NCI-H446 treated with DMSO at 0.1 percent for 48 hours (cell line): ENCODE results near the gene PLD2.

Experiments
- DNase-seq: peaks from one replicate; lab custom pipeline; 2025; lab: John Stamatoyannopoulos, UW

PLD2 gene

GRCh38 chr17:4806777-4807604, at the start of gene PLD2:
Gene PLD2 (plus strand): TSS chr17:4807152. CDS start chr17:4807773, 621 bp downstream.
- DNase-seq = peak; percentile 63

- no peak for DNase-seq
Measured at GRCh38 chr17:4759776-4760236, 47.1 kb upstream of the PLD2 start.

- DNase-seq = no peak
Measured at GRCh38 chr17:4764595-4764994, 42.4 kb upstream of the PLD2 start.

- no peak for DNase-seq
Measured at GRCh38 chr17:4766201-4766600, 40.8 kb upstream of the PLD2 start.

DNA sequence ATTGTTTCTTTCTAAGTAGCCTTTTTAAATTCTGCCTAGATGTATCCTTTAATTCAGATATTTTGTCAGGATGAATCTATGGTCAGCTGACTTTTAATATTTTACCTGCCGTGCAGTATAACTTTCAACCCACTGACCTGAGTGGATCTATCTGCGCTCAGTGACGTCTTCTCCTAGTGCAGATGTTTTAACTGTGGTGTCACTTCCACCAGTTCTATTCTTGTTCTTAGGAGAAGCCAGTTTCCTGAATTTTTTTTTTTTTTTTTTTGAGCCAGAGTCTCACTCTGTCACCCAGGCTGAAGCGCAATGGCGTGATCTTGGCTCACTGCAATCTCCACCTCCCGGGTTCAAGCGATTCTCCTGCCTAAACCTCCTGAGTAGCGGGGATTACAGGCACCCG, 40.2 kb upstream of the PLD2 start:
- no peak for DNase-seq

DNA sequence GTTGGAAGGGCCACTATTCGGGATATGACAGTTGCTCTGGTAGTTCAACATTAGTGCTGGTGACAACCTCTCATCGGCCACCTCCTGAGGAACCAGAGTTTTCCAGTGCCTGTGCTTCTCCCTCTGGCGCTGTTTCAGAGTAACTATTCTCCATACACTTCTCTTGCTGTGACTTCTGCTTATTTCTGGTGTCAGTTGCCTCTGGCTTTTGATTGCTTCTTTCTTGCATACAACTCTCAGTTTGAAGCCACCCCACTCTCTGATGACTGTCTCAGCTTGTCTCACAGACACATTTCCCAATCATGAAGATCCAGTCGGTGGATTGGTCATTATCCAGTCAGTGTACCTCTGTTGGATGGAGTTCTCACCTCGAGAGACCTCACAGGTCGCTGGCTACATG, 38.7 kb upstream of the PLD2 start:
- DNase-seq = no peak

- DNase-seq = no peak
Measured at GRCh38 chr17:4769628-4770027, 37.3 kb upstream of the PLD2 start.

DNA sequence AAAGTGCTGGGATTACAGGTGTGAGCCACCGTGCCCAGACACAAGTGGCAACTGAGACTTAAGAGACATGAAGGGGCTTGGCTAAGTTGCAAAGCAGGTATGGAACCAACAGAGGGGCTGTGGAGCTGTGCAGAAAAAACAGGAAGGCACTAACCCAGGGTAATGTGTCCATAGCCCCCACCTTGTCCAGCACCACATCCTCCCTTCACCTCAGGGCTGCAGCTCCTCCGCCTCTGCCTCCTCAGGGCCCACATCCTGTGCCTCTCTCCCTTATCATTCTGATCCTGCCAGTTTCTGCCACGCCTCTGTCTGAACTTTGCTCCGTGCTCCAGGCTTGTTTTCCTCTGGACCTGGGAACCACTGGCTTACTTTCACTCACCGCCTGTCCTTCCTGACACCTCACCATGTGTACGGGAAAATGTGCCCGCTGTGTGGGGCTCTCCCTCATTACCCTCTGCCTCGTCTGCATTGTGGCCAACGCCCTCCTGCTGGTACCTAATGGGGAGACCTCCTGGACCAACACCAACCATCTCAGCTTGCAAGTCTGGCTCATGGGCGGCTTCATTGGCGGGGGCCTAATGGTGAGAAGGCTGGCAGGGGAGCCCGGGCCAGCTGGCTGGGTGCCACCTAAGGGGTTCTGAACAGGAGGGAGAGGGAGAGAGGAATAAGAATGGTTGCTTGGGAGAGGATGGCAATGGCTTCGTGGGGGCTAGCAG, 35.3 kb upstream of the PLD2 start, which contains the start of gene TM4SF5:
TM4SF5 (plus strand) TSS at position 368 of the 716 bp plus-strand sequence; CDS start at position 405, 37 bp downstream.
- peak; percentile 80 for DNase-seq

GRCh38 chr17:4772235-4772613, 34.7 kb upstream of the PLD2 start:
- DNase-seq = peak; percentile 53

DNA sequence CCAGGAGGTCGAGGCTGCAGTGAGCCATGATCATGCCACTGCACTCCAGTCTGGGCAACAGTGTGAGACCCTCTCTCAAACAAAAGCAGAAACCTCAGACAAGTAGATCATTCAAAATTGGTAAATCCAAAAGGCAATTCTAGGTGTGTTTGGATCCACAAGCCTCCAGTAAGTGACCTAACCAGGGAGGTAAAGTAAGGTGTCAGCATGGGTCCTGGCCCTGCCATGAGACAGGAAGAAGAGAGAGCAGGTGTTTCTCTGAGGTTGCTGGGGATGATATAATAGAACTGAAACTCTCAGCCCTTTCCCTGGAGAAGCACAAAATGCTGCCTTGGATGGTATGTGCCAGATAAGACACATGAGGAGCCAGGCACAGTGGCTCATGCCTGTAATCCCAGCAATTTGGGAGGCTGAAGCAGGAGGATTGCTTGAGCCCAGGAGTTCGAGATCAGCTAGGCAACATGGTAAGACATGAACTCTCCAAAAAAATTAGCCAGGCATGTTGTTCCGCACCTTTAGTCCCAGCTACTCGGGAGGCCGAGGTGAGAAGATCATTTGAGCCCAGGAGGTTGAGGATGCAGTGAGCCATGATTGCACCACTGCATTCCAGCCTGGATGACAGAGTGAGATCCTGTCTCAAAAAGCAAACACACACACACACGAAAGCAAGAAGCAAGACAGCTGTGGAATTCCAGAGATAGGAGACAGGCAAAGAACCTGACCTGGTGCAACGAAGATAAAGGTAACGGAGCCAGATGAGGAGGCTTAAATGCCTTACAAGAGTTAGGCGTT, 28.8 kb upstream of the PLD2 start:
- no peak for DNase-seq

DNA sequence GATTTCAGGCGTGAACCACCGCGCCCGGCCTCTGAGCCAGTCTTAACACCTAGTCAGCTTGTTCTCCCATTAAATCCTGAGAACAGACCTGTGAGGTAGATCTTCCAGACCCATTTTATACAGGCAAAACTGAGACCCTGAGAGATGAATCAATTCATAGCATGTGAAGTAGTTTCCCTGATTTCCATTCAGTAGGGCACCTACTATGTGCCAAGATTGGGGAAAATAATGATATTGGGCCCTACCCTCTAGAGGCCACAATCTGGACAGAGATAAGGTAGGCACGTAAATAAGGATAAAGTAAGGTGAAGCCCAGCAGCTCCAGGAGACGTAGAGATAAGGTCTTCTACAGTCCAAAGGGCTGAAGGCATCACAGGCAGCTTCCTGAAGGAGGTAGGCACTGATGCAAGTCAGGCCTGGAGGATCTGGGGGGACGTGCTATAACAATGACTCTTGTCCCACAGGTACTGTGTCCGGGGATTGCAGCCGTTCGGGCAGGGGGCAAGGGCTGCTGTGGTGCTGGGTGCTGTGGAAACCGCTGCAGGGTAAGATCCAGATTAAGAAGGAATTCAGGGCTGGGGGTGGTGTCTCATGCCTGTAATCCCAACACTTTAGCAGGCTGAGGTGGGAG, 26.5 kb upstream of the PLD2 start:
- DNase-seq = no peak

DNA sequence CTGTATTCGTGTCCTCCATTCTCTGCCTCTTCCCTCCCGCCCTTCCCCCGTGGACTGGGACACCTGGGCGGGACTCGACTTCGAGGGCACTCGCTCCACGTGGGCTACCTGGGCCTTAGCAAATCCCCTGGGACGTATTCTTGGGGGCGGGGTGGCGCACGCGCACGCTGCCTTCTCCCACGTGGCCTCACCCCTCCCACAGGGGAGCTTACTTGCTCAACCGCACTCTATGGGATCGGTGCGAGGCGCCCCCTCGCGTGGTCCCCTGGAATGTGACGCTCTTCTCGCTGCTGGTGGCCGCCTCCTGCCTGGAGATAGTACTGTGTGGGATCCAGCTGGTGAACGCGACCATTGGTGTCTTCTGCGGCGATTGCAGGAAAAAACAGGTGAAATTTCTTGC, 24.3 kb upstream of the PLD2 start:
- no peak for DNase-seq

GRCh38 chr17:4785311-4786105, 21.4 kb upstream of the PLD2 start:
- no peak for DNase-seq

- no peak for DNase-seq
Measured at GRCh38 chr17:4786106-4786511, 20.8 kb upstream of the PLD2 start, which contains the start of gene VMO1. Gene VMO1 (minus strand): TSS chr17:4786364. CDS start chr17:4786352, 12 bp downstream.

DNA sequence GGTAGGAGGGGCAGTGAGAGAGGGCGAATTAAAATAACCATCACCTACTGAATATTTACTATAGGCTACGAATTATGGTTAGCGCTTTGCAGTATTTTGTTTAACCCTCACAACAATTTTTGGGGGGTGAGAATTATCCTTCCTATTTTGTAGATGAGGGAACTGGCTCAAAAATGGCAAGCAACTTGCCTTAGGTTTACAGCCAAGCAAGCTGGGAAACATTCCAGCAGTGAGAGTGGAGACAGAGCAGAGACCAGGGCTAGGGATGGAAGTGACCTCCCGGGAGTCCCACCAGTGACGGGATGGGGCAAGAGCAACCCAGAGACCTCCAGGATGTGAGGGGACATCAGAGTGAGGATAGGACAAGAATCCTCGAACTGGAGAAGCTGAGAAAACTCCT, 20.4 kb upstream of the PLD2 start:
- DNase-seq = no peak

- no peak for DNase-seq
Measured at GRCh38 chr17:4788159-4788806, 18.7 kb upstream of the PLD2 start.

GRCh38 chr17:4788807-4789700, 17.9 kb upstream of the PLD2 start, which contains the start of gene GLTPD2:
Gene GLTPD2 (plus strand): TSS chr17:4788964. CDS start chr17:4789012, 48 bp downstream.
- no peak for DNase-seq

GRCh38 chr17:4789701-4789950, 17.3 kb upstream of the PLD2 start:
- DNase-seq = no peak

- peak; percentile 70 for DNase-seq
Measured at GRCh38 chr17:4789951-4790704, 16.8 kb upstream of the PLD2 start.
